Muscle of leg (tissue), 11 donors: ENCODE results near the gene MTF1. TPM values are rescaled to one million over a fixed set of nuclear protein-coding genes. Genes with fewer than 3 reads are reported as not detected.
A peak's percentile ranks its signal among the peaks of the same experiment; 100 is the strongest.

Experiments
- DNase-seq: peaks from one replicate; pipeline ENCODE4 v3.0.0; 2013
- H3K27ac ChIP-seq: one replicate; pipeline ENCODE4 v1.5.1; 2013; ENCODE audit warnings: mild to moderate bottlenecking, low read length, control low read depth
- H3K27me3 ChIP-seq: one replicate; pipeline ENCODE4 v1.6.1; 2013; ENCODE audit warnings: low read length; ENCODE audit not compliant: control insufficient read depth, insufficient read depth
- H3K36me3 ChIP-seq: one replicate; pipeline ENCODE4 v1.6.1; 2013; ENCODE audit warnings: low read length; ENCODE audit not compliant: control insufficient read depth, insufficient read depth
- H3K4me1 ChIP-seq: one replicate; pipeline ENCODE4 v1.6.1; 2013; ENCODE audit warnings: low read length; ENCODE audit not compliant: control insufficient read depth, insufficient read depth
- H3K4me3 ChIP-seq: one replicate; pipeline ENCODE4 v1.5.1; 2013; ENCODE audit warnings: low read length, control low read depth
- H3K9me3 ChIP-seq: replicated peaks from 2 replicates; pipeline ENCODE4 v1.6.1; 2013; ENCODE audit warnings: low read depth, low read length; ENCODE audit not compliant: control insufficient read depth
- whole genome bisulfite sequencing: methylation state at CpG from one replicate; pipeline ENCODE4 v1.1.5; 2013; ENCODE audit warnings: missing lambda C conversion rate; ENCODE audit not compliant: insufficient coverage; 5-methylcytosine and 5-hydroxymethylcytosine counted together
- polyA plus RNA-seq, 8 donors: library from polyadenylated mRNA; unstranded; fragments of 120-200 nt; gene quantifications; one replicate each; pipeline versions ENCODE4 v1.2.1 to v1.2.3, GENCODE V29; 2013; ENCODE audit warnings: inconsistent platforms in 1 of 8, low replicate concordance in 1 of 8; ENCODE audit not compliant: insufficient read length in 8 of 8, insufficient read depth in 1 of 8
- total RNA-seq: library from RNA; stranded (reverse); fragments of 120-200 nt; gene quantifications from one replicate; pipeline ENCODE4 v1.2.4, GENCODE V29; 2013

The MTF1 gene
- total and polyA plus RNA-seq, 9 donors: 2.4 to 6.4 (median 5.1) TPM

GRCh38 chr1:37817481-37817880 is 41.9 kb downstream of the MTF1 start:
- Histone ChIP-seq H3K9me3 (no peaks in the 10 kb centered on the region), H3K27me3 (no peaks in the 10 kb centered on the region), H3K27ac (no peak overlapping the region), H3K4me1 (no peaks in the 10 kb centered on the region), H3K36me3 (peaks cover 51% of the 10 kb centered on the region), H3K4me3 (no peak overlapping the region)
- 33% methylated on average over 2 of the region's 2 CpGs for WGBS
- no peak for DNase-seq

- Histone ChIP-seq H3K27ac (peak overlapping the region; percentile 7), H3K36me3 (peaks cover 40% of the 10 kb centered on the region)
Measured at GRCh38 chr1:37814252-37814651, 45.1 kb downstream of the MTF1 start.

GRCh38 chr1:37813529-37814145 is 45.8 kb downstream of the MTF1 start:
- peak; percentile 69 for DNase-seq

More at GRCh38 chr1:37814252-37814651, 45.1 kb downstream of the MTF1 start:
- peaks cover 6% of the 10 kb centered on the region for H3K4me1 ChIP-seq
- H3K9me3 ChIP-seq: no peaks in the 10 kb centered on the region
- WGBS: 68% methylated on average over 7 of the region's 7 CpGs
- peak; percentile 61 for DNase-seq
- H3K27me3 ChIP-seq: no peaks in the 10 kb centered on the region
- H3K4me3 ChIP-seq: no peak overlapping the region

GRCh38 chr1:37811027-37811655 is 48.3 kb downstream of the MTF1 start:
- H3K4me1 ChIP-seq: peaks cover 22% of the 10 kb centered on the region
- WGBS: 10% methylated on average over 2 of the region's 7 CpGs
- H3K27ac ChIP-seq: no peak overlapping the region
- peak; percentile 83 for DNase-seq
- no peaks in the 10 kb centered on the region for H3K9me3 ChIP-seq
- peaks cover 28% of the 10 kb centered on the region for H3K36me3 ChIP-seq
- no peak overlapping the region for H3K4me3 ChIP-seq
- no peaks in the 10 kb centered on the region for H3K27me3 ChIP-seq

More at GRCh38 chr1:37813529-37814145, 45.8 kb downstream of the MTF1 start:
- H3K9me3 ChIP-seq: no peaks in the 10 kb centered on the region
- H3K27me3 ChIP-seq: no peaks in the 10 kb centered on the region
- peaks cover 35% of the 10 kb centered on the region for H3K36me3 ChIP-seq
- H3K4me1 ChIP-seq: peaks cover 12% of the 10 kb centered on the region
- H3K4me3 ChIP-seq: no peak overlapping the region
- peak overlapping the region; percentile 7 for H3K27ac ChIP-seq
- no CpG with 5 or more reads among the region's 2 CpGs for WGBS

GRCh38 chr1:37809942-37810341 is 49.5 kb downstream of the MTF1 start:
- WGBS: 20% methylated on average over 1 of the region's 2 CpGs
- H3K27ac ChIP-seq: no peak overlapping the region
- peaks cover 27% of the 10 kb centered on the region for H3K36me3 ChIP-seq

GRCh38 chr1:37808369-37809319 is 50.7 kb downstream of the MTF1 start:
- Histone ChIP-seq H3K4me3 (peak overlapping the region; percentile 72), H3K9me3 (no peaks in the 10 kb centered on the region), H3K4me1 (peaks cover 22% of the 10 kb centered on the region), H3K27me3 (no peaks in the 10 kb centered on the region), H3K27ac (peak overlapping the region; percentile 94), H3K36me3 (peaks cover 39% of the 10 kb centered on the region)
- peak; percentile 88 for DNase-seq
- under 1% methylated on average over 40 of the region's 54 CpGs for WGBS

More at GRCh38 chr1:37809942-37810341, 49.5 kb downstream of the MTF1 start:
- no peak for DNase-seq
- H3K27me3 ChIP-seq: no peaks in the 10 kb centered on the region
- no peaks in the 10 kb centered on the region for H3K9me3 ChIP-seq
- no peak overlapping the region for H3K4me3 ChIP-seq
- H3K4me1 ChIP-seq: peaks cover 22% of the 10 kb centered on the region

GRCh38 chr1:37807555-37808368 is 51.6 kb downstream of the MTF1 start, which contains the start of the genes C1orf122 and YRDC:
Gene C1orf122 (plus strand): TSS chr1:37807790. CDS start chr1:37808405, 615 bp downstream.
Gene YRDC (minus strand): TSS chr1:37808208. CDS start chr1:37808180, 28 bp downstream.
- H3K4me1 ChIP-seq: peaks cover 22% of the 10 kb centered on the region
- peaks cover 45% of the 10 kb centered on the region for H3K36me3 ChIP-seq
- under 1% methylated on average over 95 of the region's 95 CpGs for WGBS

GRCh38 chr1:37807220-37807554 is 52.2 kb downstream of the MTF1 start:
- 8% methylated on average over 6 of the region's 9 CpGs for WGBS
- DNase-seq: no peak
- no peak overlapping the region for H3K27ac ChIP-seq
- no peaks in the 10 kb centered on the region for H3K27me3 ChIP-seq
- peak overlapping the region; percentile 84 for H3K4me3 ChIP-seq
- H3K9me3 ChIP-seq: no peaks in the 10 kb centered on the region
- H3K4me1 ChIP-seq: peaks cover 22% of the 10 kb centered on the region
- peaks cover 46% of the 10 kb centered on the region for H3K36me3 ChIP-seq

More at GRCh38 chr1:37807555-37808368, 51.6 kb downstream of the MTF1 start, which contains the start of the genes C1orf122 and YRDC:
- peak; percentile 97 for DNase-seq
- Histone ChIP-seq H3K27me3 (no peaks in the 10 kb centered on the region), H3K4me3 (peak within 1 kb of the TSS; percentile 84), H3K9me3 (no peaks in the 10 kb centered on the region), H3K27ac (peak within 1 kb of the TSS; percentile 94)

GRCh38 chr1:37802439-37802838 is 57.0 kb downstream of the MTF1 start:
- Histone ChIP-seq H3K4me1 (peaks cover 9% of the 10 kb centered on the region), H3K27ac (no peak overlapping the region), H3K4me3 (no peak overlapping the region), H3K27me3 (no peaks in the 10 kb centered on the region), H3K36me3 (peaks cover 52% of the 10 kb centered on the region), H3K9me3 (no peaks in the 10 kb centered on the region)
- no peak for DNase-seq
- 100% methylated on average over 1 of the region's 1 CpG for WGBS
